ENCODE data around the gene HDAC9. TPM values are rescaled to one million over a fixed set of nuclear protein-coding genes. Genes with fewer than 3 reads are reported as not detected.

Gene HDAC9
- total RNA-seq, 1 experiment from 2014 or later = 7.7 TPM

- no peak overlapping the region for H3K14ac ChIP-seq (ENCODE audit: insufficient read depth, low read length)
- H3T11ph ChIP-seq (ENCODE audit: low read length) = no peak overlapping the region
- H2BK12ac ChIP-seq (ENCODE audit: insufficient read length, low read depth, low read length) = no peak overlapping the region
- H3K18ac ChIP-seq (ENCODE audit: insufficient read length, low read depth, low read length) = no peak overlapping the region
- H4K8ac ChIP-seq (replicated peaks; ENCODE audit: insufficient read length, low read depth, low read length) = no peak overlapping the region
- no peaks in the 10 kb centered on the region for H3K79me1 ChIP-seq (ENCODE audit: insufficient read depth, low read depth, low read length, poor library complexity, severe bottlenecking)
- H4K91ac ChIP-seq (ENCODE audit: insufficient read length, low read depth, low read length) = no peak overlapping the region
- H3K56ac ChIP-seq (ENCODE audit: insufficient read length, low read depth, low read length) = no peak overlapping the region
- no peak for TF ChIP-seq CTCF (conservative IDR thresholded peaks at IDR 0.05)
- H4K20me1 ChIP-seq (ENCODE audit: control insufficient read depth, insufficient read depth, insufficient read length) = no peaks in the 10 kb centered on the region
- H2BK120ac ChIP-seq (ENCODE audit: low read depth, low read length, poor library complexity, severe bottlenecking) = no peak overlapping the region
- no peak overlapping the region for H3K4me2 ChIP-seq (ENCODE audit: insufficient read depth, insufficient read length, low read length)
- no peak overlapping the region for H2AK5ac ChIP-seq (ENCODE audit: insufficient read length, low read length)
- H2BK15ac ChIP-seq (ENCODE audit: low read depth, low read length) = no peak overlapping the region
- no peak overlapping the region for H3K27ac ChIP-seq (ENCODE audit: insufficient read length, low read depth, low read length)
- no peak overlapping the region for H4K5ac ChIP-seq (ENCODE audit: insufficient read length, low read depth, low read length)
- no peak overlapping the region for H3K23ac ChIP-seq (ENCODE audit: insufficient read length, low read depth, low read length)
- no peak overlapping the region for H2BK20ac ChIP-seq (ENCODE audit: low read depth, low read length, poor library complexity, severe bottlenecking)
- no peak overlapping the region for H2BK5ac ChIP-seq (ENCODE audit: insufficient read length, low read length)
- Mint-ChIP-seq H3K9me3 (no peaks in the 10 kb centered on the region), H3K36me3 (ENCODE audit: insufficient read depth in 1 of 3, low read depth in 3 of 3) (no peaks in the 10 kb centered on the region), H3K27me3 (ENCODE audit: low read depth) (no peaks in the 10 kb centered on the region), H3K4me3 (no peak overlapping the region), H3K27ac (no peak overlapping the region), H3K4me1 (peaks cover 0 to 2% of the 10 kb centered on the region in 2 experiments; a peak in 3 of 4 replicates)
- DNase-seq = no peak
- no peak overlapping the region for H3K9ac ChIP-seq (ENCODE audit: extremely low read depth, insufficient read length, low read length)
- no peak overlapping the region for H2AFZ ChIP-seq (ENCODE audit: low read length)
- no peaks in the 10 kb centered on the region for H3K4me1 ChIP-seq (ENCODE audit: insufficient read depth, low read length)
- H3K9me3 ChIP-seq (ENCODE audit: control insufficient read depth, low read depth, low read length) = no peaks in the 10 kb centered on the region
- H3K79me2 ChIP-seq (ENCODE audit: insufficient read depth, low read length) = no peaks in the 10 kb centered on the region
- no peaks in the 10 kb centered on the region for H3K23me2 ChIP-seq (ENCODE audit: insufficient read length, low read depth, low read length, poor library complexity, severe bottlenecking)
- WGBS (ENCODE audit: extremely low coverage, insufficient read length, low lambda C conversion rate) = no CpG with 5 or more reads among the region's 2 CpGs
- no peak overlapping the region for H3K4ac ChIP-seq (ENCODE audit: low read depth, low read length)
- H3K27me3 ChIP-seq (ENCODE audit: insufficient read depth, low read length) = no peaks in the 10 kb centered on the region
Observed at GRCh38 chr7:18473119-18473518, 22.4 kb upstream of the HDAC9 start.

All from H9 (cell line).